K562 (cell line): ENCODE data around the gene CHKB. TPM values are rescaled to one million over a fixed set of nuclear protein-coding genes. Genes with fewer than 3 reads are reported as not detected.

ENCODE experiments used
- ATAC-seq: fragments of 200-7000 bp; cut with Tn5 transposase; 3 replicates; pipeline ENCODE4 v1.9.1; 2020; ENCODE audit warnings: moderate library complexity
- BruUV-seq: library from RNA; stranded (reverse); fragments of 400-500 nt; replicated peaks from 2 replicates; lab custom pipeline; 2021; lab: Mats Ljungman, UMichigan
- CTCF ChIA-PET: fragments of 300-600 bp; formaldehyde crosslinking; extraction: SDS; loops from one replicate; lab custom pipeline; 2021; ENCODE audit warnings: low intra/inter-chr PET ratio; lab: Yijun Ruan, JAX
- POLR2A ChIA-PET: fragments of 300-600, 350-650 bp; sonication (Branson Sonifier 250); formaldehyde crosslinking; extraction: SDS; loops from one replicate; lab custom pipeline; 2021; ENCODE audit warnings: antibody characterized with exemption, inconsistent platforms; lab: Yijun Ruan, JAX
- DNase-seq, 4 experiments: peaks; one replicate each; pipeline versions ENCODE4 v3.0.0 to v3.0.0-alpha.2; 2011 to 2018; ENCODE audit warnings: low spot score in 3 of 4, mixed read lengths in 3 of 4; ENCODE audit errors: extremely low read depth in 1 of 4
- FAIRE-seq: peaks from 2 replicates; lab custom pipeline; 2011; peaks lifted over from hg19 to GRCh38; lab: Jason Lieb, UNC
- H2AFZ ChIP-seq: 2 replicates; pipeline ENCODE4 v1.6.0; 2011; ENCODE audit warnings: low read depth, low read length, control low read depth, inconsistent platforms
- H3K27ac ChIP-seq: fragments of 200-600 bp; 3 replicates; pipeline ENCODE4 v1.8.0; 2011; ENCODE audit warnings: low read depth, mild to moderate bottlenecking, control low read depth, inconsistent platforms, low read length, moderate library complexity, mixed read lengths; ENCODE audit errors: extremely low read depth
- H3K27me3 ChIP-seq, 2 experiments: fragments of 300-600 bp in 1 of 2; 2 replicates in 1 of 2; 3 replicates in 1 of 2; pipeline versions ENCODE4 v1.6.0 to v1.8.0; 2011; ENCODE audit warnings: inconsistent platforms in 2 of 2, low read length in 2 of 2, mild to moderate bottlenecking in 1 of 2, mixed read lengths in 1 of 2, moderate library complexity in 1 of 2; ENCODE audit not compliant: control insufficient read depth in 2 of 2, insufficient read depth in 2 of 2
- H3K36me3 ChIP-seq: fragments of 300-600 bp; 3 replicates; pipeline ENCODE4 v1.8.0; 2011; ENCODE audit warnings: mild to moderate bottlenecking, low read length, inconsistent platforms; ENCODE audit not compliant: control insufficient read depth, insufficient read depth
- H3K4me1 ChIP-seq, 2 experiments: fragments of 200-600 bp in 1 of 2; replicated peaks in 1 of 2; 2 replicates in 1 of 2; 3 replicates in 1 of 2; pipeline versions ENCODE4 v1.5.1 to v1.8.0; 2011; ENCODE audit warnings: inconsistent platforms in 2 of 2, low read length in 2 of 2, mild to moderate bottlenecking in 1 of 2, mixed read lengths in 1 of 2, moderate library complexity in 1 of 2; ENCODE audit not compliant: control insufficient read depth in 2 of 2, insufficient read depth in 2 of 2
- H3K4me2 ChIP-seq: 2 replicates; pipeline ENCODE4 v1.6.1; 2011; ENCODE audit warnings: low read length, control low read depth, inconsistent platforms, mixed read lengths; ENCODE audit not compliant: insufficient read depth
- H3K4me3 ChIP-seq: fragments of 200-600 bp; sonication (generic), shearing (Covaris generic); 2 replicates; pipeline ENCODE4 v1.5.1; 2016; ENCODE audit warnings: control low read depth, inconsistent platforms
- H3K79me2 ChIP-seq: fragments of 200-600 bp; 3 replicates; pipeline ENCODE4 v1.8.0; 2011; ENCODE audit warnings: low read length, inconsistent platforms; ENCODE audit not compliant: control insufficient read depth, insufficient read depth
- H3K9ac ChIP-seq, 2 experiments: 2 replicates each; pipeline versions ENCODE4 v1.6.0 to v1.6.1; 2011; ENCODE audit warnings: low read depth in 2 of 2, low read length in 2 of 2, control low read depth in 1 of 2, inconsistent platforms in 1 of 2, mild to moderate bottlenecking in 1 of 2, mixed read lengths in 1 of 2; ENCODE audit not compliant: insufficient read depth in 1 of 2
- H3K9me1 ChIP-seq: one replicate; pipeline ENCODE4 v1.6.0; 2011; ENCODE audit warnings: inconsistent platforms, mild to moderate bottlenecking, low read length, moderate library complexity; ENCODE audit not compliant: control insufficient read depth, insufficient read depth
- H3K9me3 ChIP-seq: replicated peaks from 2 replicates; pipeline ENCODE4 v1.5.1; 2011; ENCODE audit warnings: low read depth, low read length, inconsistent platforms; ENCODE audit not compliant: control insufficient read depth, insufficient read depth
- H4K20me1 ChIP-seq: replicated peaks from 2 replicates; pipeline ENCODE4 v1.6.1; 2011; ENCODE audit warnings: low read length, inconsistent platforms, mixed read lengths; ENCODE audit not compliant: control insufficient read depth, insufficient read depth
- FOXJ2 ChIP-seq: fragments of 200-800 bp; sonication (Bioruptor generic); IDR thresholded peaks from 2 replicates; pipeline ENCODE4 v1.6.1; 2016; ENCODE audit warnings: missing genetic modification characterization, missing compliant biosample characterization
- MCM5 ChIP-seq: fragments of 450-650 bp; IDR thresholded peaks from 2 replicates; pipeline ENCODE4 v1.6.1; 2016; ENCODE audit warnings: low read depth
- ZNF232 ChIP-seq: sonication (generic); formaldehyde crosslinking; IDR thresholded peaks from 2 replicates; pipeline ENCODE4 v1.8.0; 2022; ENCODE audit warnings: mild to moderate bottlenecking, missing genetic modification reagents
- ZNF274 ChIP-seq: IDR thresholded peaks from 2 replicates; pipeline ENCODE4 v1.6.1; 2011; ENCODE audit warnings: low read depth, mild to moderate bottlenecking, low read length, moderate library complexity, borderline replicate concordance
- ZNF740 ChIP-seq, 3 experiments: fragments of 200-800 bp in 1 of 3; sonication (Bioruptor generic) in 1 of 3; sonication (generic) in 1 of 3; formaldehyde crosslinking in 1 of 3; IDR thresholded peaks; 2 replicates each; pipeline versions ENCODE4 v1.6.1 to v1.8.0; 2016 to 2022; ENCODE audit warnings: mild to moderate bottlenecking in 2 of 3, missing compliant biosample characterization in 2 of 3, missing genetic modification characterization in 2 of 3, missing genetic modification reagents in 1 of 3
- WGBS: fragments of 100-300 bp; shearing (Covaris generic); methylation state at CpG from one replicate; pipeline ENCODE4 v1.1.6; 2016; ENCODE audit warnings: low coverage, mixed read lengths; ENCODE audit not compliant: insufficient coverage; ENCODE audit errors: missing lambda C conversion rate; 5-methylcytosine and 5-hydroxymethylcytosine counted together
- in situ Hi-C: fragments of 300-500 bp; cut with MboI; formaldehyde crosslinking; loops from 4 replicates; pipeline ENCODE4 v1.15.0; 2018; ENCODE audit warnings: inconsistent platforms, mixed read lengths
- intact Hi-C: fragments of 100-400 bp; cut with micrococcal nuclease; formaldehyde crosslinking; loops from 2 replicates; pipeline ENCODE4 v1.14.2; 2022
- polyA plus RNA-seq, 8 experiments: library from polyadenylated mRNA; depleted of rRNA in 4 of 8; stranded (reverse) in 5 of 8; unstranded in 3 of 8; fragments of >200 nt; fragmentation: Nextera tagmentation in 2 of 8; fragmentation: Illumina TruSeq in 1 of 8; extraction: Ambion mirVana in 2 of 8; extraction: Trizol in 1 of 8; gene quantifications; 2 replicates each; pipeline versions ENCODE4 v1.2.1 to v1.2.3, GENCODE V29; 2011 to 2014; ENCODE audit warnings: inconsistent platforms in 1 of 8, missing spikeins in 1 of 8
- total RNA-seq, 7 experiments: library from RNA; depleted of rRNA in 6 of 7; stranded (reverse); fragments of >200 nt in 6 of 7; fragmentation: Illumina TruSeq in 2 of 7; extraction: Trizol in 2 of 7; gene quantifications; 2 replicates each; pipeline versions ENCODE4 v1.2.1 to v1.2.3, GENCODE V29; 2011 to 2021; ENCODE audit warnings: low replicate concordance in 1 of 7
- TF ChIP-seq, protein P1 (sequence below), 2 experiments: IDR thresholded peaks in 1 of 2; conservative IDR thresholded peaks in 1 of 2; 2 replicates each; pipeline ENCODE4 v1.6.1; 2016; ENCODE audit warnings: low read depth in 2 of 2, mild to moderate bottlenecking in 1 of 2, missing compliant biosample characterization in 1 of 2, missing genetic modification characterization in 1 of 2, moderate library complexity in 1 of 2
- TF ChIP-seq, protein P2 (sequence below), 2 experiments: fragments of 450-650 bp in 1 of 2; sonication (generic) in 1 of 2; formaldehyde crosslinking in 1 of 2; IDR thresholded peaks in 1 of 2; conservative IDR thresholded peaks in 1 of 2; 2 replicates each; pipeline versions ENCODE4 v1.6.1 to v1.8.1; 2016 to 2023; ENCODE audit warnings: mild to moderate bottlenecking in 2 of 2, moderate library complexity in 2 of 2, inconsistent platforms in 1 of 2, missing genetic modification reagents in 1 of 2

Gene CHKB
- total and polyA plus RNA-seq, 9 of the 15 experiments (the other 6 are each of a cell fraction or from before 2014, with no cell fraction given), result 2.7 to 31.0 (median 11.0) TPM

DNA sequence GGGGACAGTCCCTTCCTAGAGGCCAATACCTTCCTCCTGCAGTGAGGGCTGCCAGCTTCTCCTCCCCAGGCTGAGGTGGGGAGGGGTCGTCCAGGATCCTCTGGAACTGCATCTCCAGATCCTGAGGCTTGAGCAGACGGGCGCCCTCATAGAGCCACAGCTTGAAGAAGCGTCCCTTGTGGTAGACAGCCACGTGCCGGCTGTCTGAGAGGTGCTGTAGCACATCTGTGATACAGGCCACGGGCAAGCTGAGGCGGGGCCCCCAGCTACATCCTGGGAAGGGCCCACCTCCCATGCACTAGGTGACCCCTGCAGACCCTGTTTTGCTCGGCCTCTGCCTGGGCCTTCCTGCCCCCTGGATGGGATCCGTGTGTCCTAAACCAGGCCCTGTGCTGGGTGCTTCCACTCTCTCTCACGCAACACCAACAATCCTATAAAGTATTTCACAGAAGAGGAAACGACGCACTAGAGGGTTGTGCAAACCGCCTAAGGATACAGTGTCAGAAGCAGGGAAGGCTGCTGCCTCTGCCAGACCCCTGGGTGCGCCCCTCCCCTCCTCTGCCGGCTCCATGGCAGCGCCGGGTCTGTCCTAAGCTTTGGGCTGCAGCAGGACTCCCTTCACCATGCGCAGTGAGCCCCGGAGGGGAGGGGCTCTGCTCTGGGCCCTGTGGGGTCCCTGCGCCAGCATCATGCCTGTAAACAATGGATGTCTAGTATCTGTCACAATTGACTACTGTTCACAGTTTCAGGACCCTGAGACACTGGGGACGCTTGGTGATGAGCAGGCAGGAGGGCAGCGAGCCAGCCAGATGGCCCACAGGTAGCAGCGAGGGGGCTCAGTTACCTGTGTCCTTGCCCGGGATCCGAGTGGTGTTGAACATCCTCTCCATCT is 8.9 kb downstream of the CHKB start:
- 62% methylated on average over 16 of the region's 26 CpGs for WGBS
- ChIA-PET CTCF (no interaction called here), POLR2A (interaction anchor here (0.7 to 1.5 kb wide), 4 partner anchors 8 to 88 kb away, joined by 3 to 5 read pairs (median 3); no protein-coding TSS in a partner anchor)
- Histone ChIP-seq H3K9me1 (no peaks in the 10 kb centered on the region), H3K9ac (no peak overlapping the region), H2AFZ (no peak overlapping the region), H3K27ac (no peak overlapping the region), H3K36me3 (no peaks in the 10 kb centered on the region), H3K27me3 (no peaks in the 10 kb centered on the region), H4K20me1 (no peaks in the 10 kb centered on the region), H3K9me3 (no peaks in the 10 kb centered on the region), H3K4me3 (no peak overlapping the region), H3K79me2 (no peaks in the 10 kb centered on the region), H3K4me2 (no peak overlapping the region), H3K4me1 (peaks cover 0 to 17% of the 10 kb centered on the region in 2 experiments; a peak in 3 of 5 replicates)
- TF ChIP-seq, protein P1, sequence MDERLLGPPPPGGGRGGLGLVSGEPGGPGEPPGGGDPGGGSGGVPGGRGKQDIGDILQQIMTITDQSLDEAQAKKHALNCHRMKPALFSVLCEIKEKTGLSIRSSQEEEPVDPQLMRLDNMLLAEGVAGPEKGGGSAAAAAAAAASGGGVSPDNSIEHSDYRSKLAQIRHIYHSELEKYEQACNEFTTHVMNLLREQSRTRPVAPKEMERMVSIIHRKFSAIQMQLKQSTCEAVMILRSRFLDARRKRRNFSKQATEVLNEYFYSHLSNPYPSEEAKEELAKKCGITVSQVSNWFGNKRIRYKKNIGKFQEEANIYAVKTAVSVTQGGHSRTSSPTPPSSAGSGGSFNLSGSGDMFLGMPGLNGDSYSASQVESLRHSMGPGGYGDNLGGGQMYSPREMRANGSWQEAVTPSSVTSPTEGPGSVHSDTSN (CRISPR knock-in tag; IDR thresholded peaks at IDR 0.05; ENCODE audit: low read depth), result no peak
- TF ChIP-seq, protein P1 (tag; conservative IDR thresholded peaks at IDR 0.05; ENCODE audit: low read depth), result no peak
- TF ChIP-seq ZNF740 (CRISPR knock-in tag; IDR thresholded peaks at IDR 0.05) (no peak), ZNF740 (tag; IDR thresholded peaks at IDR 0.05) (no peak), MCM5 (no peak), FOXJ2 (tag) (no peak), ZNF274 (no peak), ZNF232 (CRISPR knock-in tag) (no peak)
- TF ChIP-seq, protein P2, sequence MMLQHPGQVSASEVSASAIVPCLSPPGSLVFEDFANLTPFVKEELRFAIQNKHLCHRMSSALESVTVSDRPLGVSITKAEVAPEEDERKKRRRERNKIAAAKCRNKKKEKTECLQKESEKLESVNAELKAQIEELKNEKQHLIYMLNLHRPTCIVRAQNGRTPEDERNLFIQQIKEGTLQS (IDR thresholded peaks at IDR 0.05), result no peak
- TF ChIP-seq, protein P2 (CRISPR knock-in tag; conservative IDR thresholded peaks at IDR 0.05), result no peak
- intact Hi-C loops, result no loop called here
- in situ Hi-C loops, result no loop called here
- no peak for ATAC-seq
- BruUV-seq, result no TSS peak
- DNase-seq, result no peak
- FAIRE-seq, result no peak
